ENCODE measurements around the gene LTV1. TPM values are rescaled to one million over a fixed set of nuclear protein-coding genes. Genes with fewer than 3 reads are reported as not detected.

The LTV1 gene
- total and polyA plus RNA-seq, 9 of the 15 experiments (the other 6 are each of a cell fraction or from before 2014, with no cell fraction given), result 57.9 to 162 (median 119) TPM

DNA sequence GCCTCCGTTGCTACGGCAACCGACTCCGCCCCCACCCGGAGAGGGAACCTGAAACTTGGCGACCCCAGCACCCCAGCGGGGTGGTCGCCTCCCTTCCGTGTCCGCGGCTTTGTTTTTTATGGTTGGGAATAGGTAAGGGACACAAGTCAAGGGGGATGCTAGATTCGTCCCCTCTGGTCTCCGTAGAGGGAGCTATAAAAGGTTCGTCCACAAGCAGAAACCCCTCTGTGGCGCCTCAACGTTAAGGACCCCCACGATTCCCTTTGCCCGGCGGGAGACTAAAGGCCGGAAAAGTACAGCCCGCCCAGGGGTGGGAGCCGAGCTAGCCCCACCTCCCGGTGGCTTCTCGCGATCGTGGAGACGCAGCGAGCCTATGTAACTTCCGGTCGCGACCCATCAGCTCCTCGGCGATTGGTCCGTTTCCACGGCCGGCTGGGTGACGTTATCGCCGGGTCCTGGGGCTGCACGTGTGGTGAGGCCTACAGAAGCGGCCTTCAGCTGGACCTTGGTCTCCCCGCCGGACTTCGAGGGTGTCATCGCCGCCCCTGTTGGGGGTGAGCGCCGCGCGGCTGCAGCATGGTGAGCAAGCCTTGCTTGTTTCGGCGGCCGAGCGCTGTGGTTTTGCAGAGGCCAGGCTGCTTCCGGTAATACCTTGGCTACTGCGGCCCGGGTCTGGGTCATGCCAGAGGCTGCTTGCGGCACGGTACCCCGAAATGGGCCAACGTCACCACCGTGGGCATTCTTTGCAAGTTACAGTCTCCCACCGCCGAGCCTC lies at the start of gene LTV1 (continued):
- TF ChIP-seq MTA2 (IDR thresholded peaks at IDR 0.05; ENCODE audit: low read depth), result peak; percentile 41; the same call in 1 of the 2 replicates
- TF ChIP-seq ZBTB9 (CRISPR knock-in tag; IDR thresholded peaks at IDR 0.05), result peak; percentile 75
- TF ChIP-seq ZNF57 (CRISPR knock-in tag; IDR thresholded peaks at IDR 0.05), result no peak
- peak; percentile 99 for TF ChIP-seq SAP30 (IDR thresholded peaks at IDR 0.05; ENCODE audit: borderline replicate concordance, insufficient read depth, low read depth, low read length, poor library complexity, severe bottlenecking)
- no peak for TF ChIP-seq NFE2 (IDR thresholded peaks at IDR 0.05; ENCODE audit: low read depth)
- TF ChIP-seq THRA (IDR thresholded peaks at IDR 0.05), result no peak
- peak; percentile 49 to 100; a peak in 3 of 4 replicates for TF ChIP-seq HDAC1 (IDR thresholded peaks at IDR 0.05)
- TF ChIP-seq WHSC1 (IDR thresholded peaks at IDR 0.05; ENCODE audit: low read length), result no peak
- no peak for TF ChIP-seq SRSF7 (optimal IDR thresholded peaks at IDR 0.05; ENCODE audit: low read depth, low read length)
- peak; percentile 98 for TF ChIP-seq BHLHE40 (IDR thresholded peaks at IDR 0.05; ENCODE audit: low read length)
- peak; percentile 61 for TF ChIP-seq ZNF263 (CRISPR knock-in tag; IDR thresholded peaks at IDR 0.05; ENCODE audit: borderline replicate concordance)
- TF ChIP-seq LCOR (CRISPR knock-in tag; IDR thresholded peaks at IDR 0.05), result peak; percentile 68; the same call in 1 of the 2 replicates
- TF ChIP-seq, protein P1, sequence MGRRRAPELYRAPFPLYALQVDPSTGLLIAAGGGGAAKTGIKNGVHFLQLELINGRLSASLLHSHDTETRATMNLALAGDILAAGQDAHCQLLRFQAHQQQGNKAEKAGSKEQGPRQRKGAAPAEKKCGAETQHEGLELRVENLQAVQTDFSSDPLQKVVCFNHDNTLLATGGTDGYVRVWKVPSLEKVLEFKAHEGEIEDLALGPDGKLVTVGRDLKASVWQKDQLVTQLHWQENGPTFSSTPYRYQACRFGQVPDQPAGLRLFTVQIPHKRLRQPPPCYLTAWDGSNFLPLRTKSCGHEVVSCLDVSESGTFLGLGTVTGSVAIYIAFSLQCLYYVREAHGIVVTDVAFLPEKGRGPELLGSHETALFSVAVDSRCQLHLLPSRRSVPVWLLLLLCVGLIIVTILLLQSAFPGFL (CRISPR knock-in tag; IDR thresholded peaks at IDR 0.05), result no peak
- 0 out of 2 replicates have a peak, but pooled peaks have one; percentile 13 for TF ChIP-seq CTBP1 (IDR thresholded peaks at IDR 0.05; ENCODE audit: borderline replicate concordance)
- TF ChIP-seq NR2C1 (IDR thresholded peaks at IDR 0.05), result 0 out of 2 replicates have a peak, but pooled peaks have one; percentile 37
- TF ChIP-seq NR2C1 (tag; IDR thresholded peaks at IDR 0.05), result peak; percentile 32; the same call in 1 of the 2 replicates
- TF ChIP-seq ZNF717 (CRISPR knock-in tag; IDR thresholded peaks at IDR 0.05), result 0 out of 2 replicates have a peak, but pooled peaks have one; percentile 59
- TF ChIP-seq TBL1XR1 (IDR thresholded peaks at IDR 0.05; ENCODE audit: low read length in 2 of 2), result no peak
- TF ChIP-seq SIN3B (IDR thresholded peaks at IDR 0.05; ENCODE audit: low read depth), result peak; percentile 88
- TF ChIP-seq, protein P2, sequence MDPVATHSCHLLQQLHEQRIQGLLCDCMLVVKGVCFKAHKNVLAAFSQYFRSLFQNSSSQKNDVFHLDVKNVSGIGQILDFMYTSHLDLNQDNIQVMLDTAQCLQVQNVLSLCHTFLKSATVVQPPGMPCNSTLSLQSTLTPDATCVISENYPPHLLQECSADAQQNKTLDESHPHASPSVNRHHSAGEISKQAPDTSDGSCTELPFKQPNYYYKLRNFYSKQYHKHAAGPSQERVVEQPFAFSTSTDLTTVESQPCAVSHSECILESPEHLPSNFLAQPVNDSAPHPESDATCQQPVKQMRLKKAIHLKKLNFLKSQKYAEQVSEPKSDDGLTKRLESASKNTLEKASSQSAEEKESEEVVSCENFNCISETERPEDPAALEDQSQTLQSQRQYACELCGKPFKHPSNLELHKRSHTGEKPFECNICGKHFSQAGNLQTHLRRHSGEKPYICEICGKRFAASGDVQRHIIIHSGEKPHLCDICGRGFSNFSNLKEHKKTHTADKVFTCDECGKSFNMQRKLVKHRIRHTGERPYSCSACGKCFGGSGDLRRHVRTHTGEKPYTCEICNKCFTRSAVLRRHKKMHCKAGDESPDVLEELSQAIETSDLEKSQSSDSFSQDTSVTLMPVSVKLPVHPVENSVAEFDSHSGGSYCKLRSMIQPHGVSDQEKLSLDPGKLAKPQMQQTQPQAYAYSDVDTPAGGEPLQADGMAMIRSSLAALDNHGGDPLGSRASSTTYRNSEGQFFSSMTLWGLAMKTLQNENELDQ (CRISPR knock-in tag; IDR thresholded peaks at IDR 0.05; ENCODE audit: borderline replicate concordance), result peak; percentile 97; the same call in 1 of the 2 replicates
- peak; percentile 87 for TF ChIP-seq KDM5B (IDR thresholded peaks at IDR 0.05; ENCODE audit: insufficient replicate concordance, low read depth, low read length)
- TF ChIP-seq ARHGAP35 (IDR thresholded peaks at IDR 0.05; ENCODE audit: partially characterized antibody), result peak; percentile 91
- peak; percentile 57 for TF ChIP-seq TAF9B (IDR thresholded peaks at IDR 0.05; ENCODE audit: partially characterized antibody)
